ENCODE measurements around the gene ZMYM3.

ZMYM3 gene

GRCh38 chrX:71252221-71252620, 1.7 kb downstream of the ZMYM3 start:
- DNase-seq, result no peak

GRCh38 chrX:71251466-71251973, 2.4 kb downstream of the ZMYM3 start:
- DNase-seq, result no peak

GRCh38 chrX:71250841-71251240, 3.1 kb downstream of the ZMYM3 start:
- DNase-seq, result no peak

- no peak for DNase-seq
Observed at GRCh38 chrX:71245159-71245558, 8.8 kb downstream of the ZMYM3 start.

- DNase-seq, result no peak
Observed at GRCh38 chrX:71244359-71245128, 9.4 kb downstream of the ZMYM3 start.

GRCh38 chrX:71241301-71241700, 12.6 kb downstream of the ZMYM3 start:
- no peak for DNase-seq

GRCh38 chrX:71239781-71240180, 14.2 kb downstream of the ZMYM3 start:
- DNase-seq, result no peak

GRCh38 chrX:71236836-71237235, 17.1 kb downstream of the ZMYM3 start:
- no peak for DNase-seq

- DNase-seq, result no peak
Observed at GRCh38 chrX:71235482-71235881, 18.5 kb downstream of the ZMYM3 start.

- DNase-seq, result no peak
Observed at GRCh38 chrX:71228063-71228642, 25.8 kb downstream of the ZMYM3 start.

GRCh38 chrX:71227370-71228062, 26.4 kb downstream of the ZMYM3 start:
- DNase-seq, result no peak

GRCh38 chrX:71225676-71226075, 28.3 kb downstream of the ZMYM3 start:
- no peak for DNase-seq

GRCh38 chrX:71225009-71225408, 28.9 kb downstream of the ZMYM3 start:
- DNase-seq, result no peak

GRCh38 chrX:71224098-71224708, 29.7 kb downstream of the ZMYM3 start:
- DNase-seq, result no peak

- DNase-seq, result no peak
Observed at GRCh38 chrX:71222929-71223328, 31.0 kb downstream of the ZMYM3 start, which contains the start of gene GJB1. Gene GJB1, plus strand, starts transcription at chrX:71223224. Its CDS starts 484 bp downstream, at chrX:71223708.

- no peak for DNase-seq
Observed at GRCh38 chrX:71221145-71221544, 32.8 kb downstream of the ZMYM3 start.

GRCh38 chrX:71217298-71217697, 36.6 kb downstream of the ZMYM3 start:
- no peak for DNase-seq

GRCh38 chrX:71216485-71216884, 37.5 kb downstream of the ZMYM3 start:
- DNase-seq, result no peak

- no peak for DNase-seq
Observed at GRCh38 chrX:71215338-71215912, 38.5 kb downstream of the ZMYM3 start.

GRCh38 chrX:71214604-71215337, 39.2 kb downstream of the ZMYM3 start:
- DNase-seq, result no peak

- DNase-seq, result no peak
Observed at GRCh38 chrX:71214152-71214551, 39.8 kb downstream of the ZMYM3 start.

- DNase-seq, result no peak
Observed at GRCh38 chrX:71212536-71212935, 41.4 kb downstream of the ZMYM3 start.
